ENCODE results near the gene CCT7.

The CCT7 gene

GRCh38 chr2:73227086-73227485, 7.0 kb upstream of the CCT7 start:
- no peaks in the 10 kb centered on the region for H3K4me1 ChIP-seq (ENCODE audit: control insufficient read depth, insufficient read depth, low read length)
- peaks cover 48% of the 10 kb centered on the region for H3K36me3 ChIP-seq (ENCODE audit: control insufficient read depth, insufficient read depth, low read length)
- no peak overlapping the region for H3K27ac ChIP-seq (ENCODE audit: low read depth, low read length)
- no peak overlapping the region for H3K4me3 ChIP-seq (ENCODE audit: low read depth, low read length)
- H3K9ac ChIP-seq (ENCODE audit: low read depth, low read length), result no peak overlapping the region
- no peaks in the 10 kb centered on the region for H3K9me3 ChIP-seq (ENCODE audit: control insufficient read depth, insufficient read depth, low read length)
- no peaks in the 10 kb centered on the region for H3K27me3 ChIP-seq (ENCODE audit: control insufficient read depth, insufficient read depth, low read length)

GRCh38 chr2:73228631-73229030, 5.5 kb upstream of the CCT7 start:
- Histone ChIP-seq H3K9ac (ENCODE audit: low read depth, low read length) (no peak overlapping the region), H3K36me3 (ENCODE audit: control insufficient read depth, insufficient read depth, low read length) (peaks cover 33% of the 10 kb centered on the region), H3K27me3 (ENCODE audit: control insufficient read depth, insufficient read depth, low read length) (no peaks in the 10 kb centered on the region), H3K9me3 (ENCODE audit: control insufficient read depth, insufficient read depth, low read length) (no peaks in the 10 kb centered on the region), H3K4me3 (ENCODE audit: low read depth, low read length) (no peak overlapping the region), H3K27ac (ENCODE audit: low read depth, low read length) (no peak overlapping the region), H3K4me1 (ENCODE audit: control insufficient read depth, insufficient read depth, low read length) (no peaks in the 10 kb centered on the region)

- Histone ChIP-seq H3K36me3 (ENCODE audit: control insufficient read depth, insufficient read depth, low read length) (peaks cover 12% of the 10 kb centered on the region; the same call in 1 of the 2 replicates), H3K9ac (ENCODE audit: low read depth, low read length) (no peak overlapping the region), H3K27ac (ENCODE audit: low read depth, low read length) (no peak overlapping the region)
Observed at GRCh38 chr2:73232403-73233153, 1.5 kb upstream of the CCT7 start.

GRCh38 chr2:73233154-73233931, 765 bp upstream of the CCT7 start, which contains the start of gene PRADC1:
TSS of gene PRADC1 (minus strand) at chr2:73233239. CDS start at chr2:73233160, 79 bp downstream.
- Histone ChIP-seq H3K36me3 (ENCODE audit: control insufficient read depth, insufficient read depth, low read length) (peaks cover 14% of the 10 kb centered on the region), H3K27me3 (ENCODE audit: control insufficient read depth, insufficient read depth, low read length) (no peaks in the 10 kb centered on the region), H3K4me1 (ENCODE audit: control insufficient read depth, insufficient read depth, low read length) (peaks cover 23% of the 10 kb centered on the region), H3K4me3 (ENCODE audit: low read depth, low read length) (peak within 1 kb of the TSS; percentile 94), H3K9ac (ENCODE audit: low read depth, low read length) (peak within 1 kb of the TSS; percentile 93), H3K27ac (ENCODE audit: low read depth, low read length) (peak within 1 kb of the TSS; percentile 88), H3K9me3 (ENCODE audit: control insufficient read depth, insufficient read depth, low read length) (no peaks in the 10 kb centered on the region)

More at GRCh38 chr2:73232403-73233153, 1.5 kb upstream of the CCT7 start:
- Histone ChIP-seq H3K4me3 (ENCODE audit: low read depth, low read length) (peak overlapping the region; percentile 63), H3K27me3 (ENCODE audit: control insufficient read depth, insufficient read depth, low read length) (no peaks in the 10 kb centered on the region), H3K9me3 (ENCODE audit: control insufficient read depth, insufficient read depth, low read length) (no peaks in the 10 kb centered on the region), H3K4me1 (ENCODE audit: control insufficient read depth, insufficient read depth, low read length) (peaks cover 17% of the 10 kb centered on the region)

- peaks cover 28% of the 10 kb centered on the region for H3K4me1 ChIP-seq (ENCODE audit: control insufficient read depth, insufficient read depth, low read length)
- no peaks in the 10 kb centered on the region for H3K27me3 ChIP-seq (ENCODE audit: control insufficient read depth, insufficient read depth, low read length)
- H3K9me3 ChIP-seq (ENCODE audit: control insufficient read depth, insufficient read depth, low read length), result no peaks in the 10 kb centered on the region
- peaks cover 36% of the 10 kb centered on the region for H3K36me3 ChIP-seq (ENCODE audit: control insufficient read depth, insufficient read depth, low read length)
- H3K4me3 ChIP-seq (ENCODE audit: low read depth, low read length), result peak overlapping the region; percentile 94
- H3K9ac ChIP-seq (ENCODE audit: low read depth, low read length), result peak overlapping the region; percentile 93
- no peak overlapping the region for H3K27ac ChIP-seq (ENCODE audit: low read depth, low read length)
Observed at GRCh38 chr2:73235315-73236028, 1.4 kb downstream of the CCT7 start.

GRCh38 chr2:73237168-73237567, 3.1 kb downstream of the CCT7 start:
- H3K27ac ChIP-seq (ENCODE audit: low read depth, low read length), result peak overlapping the region; percentile 91
- no peaks in the 10 kb centered on the region for H3K9me3 ChIP-seq (ENCODE audit: control insufficient read depth, insufficient read depth, low read length)
- H3K4me3 ChIP-seq (ENCODE audit: low read depth, low read length), result no peak overlapping the region
- peaks cover 46% of the 10 kb centered on the region for H3K36me3 ChIP-seq (ENCODE audit: control insufficient read depth, insufficient read depth, low read length)
- no peaks in the 10 kb centered on the region for H3K27me3 ChIP-seq (ENCODE audit: control insufficient read depth, insufficient read depth, low read length)
- H3K4me1 ChIP-seq (ENCODE audit: control insufficient read depth, insufficient read depth, low read length), result peaks cover 28% of the 10 kb centered on the region
- no peak overlapping the region for H3K9ac ChIP-seq (ENCODE audit: low read depth, low read length)

- peak overlapping the region; percentile 60 for H3K9ac ChIP-seq (ENCODE audit: low read depth, low read length)
- H3K4me3 ChIP-seq (ENCODE audit: low read depth, low read length), result 0 out of 2 replicates have a peak overlapping the region, but pooled peaks have one; percentile 36
Observed at GRCh38 chr2:73238149-73238548, 4.0 kb downstream of the CCT7 start.

GRCh38 chr2:73238976-73239375, 4.9 kb downstream of the CCT7 start:
- Histone ChIP-seq H3K4me1 (ENCODE audit: control insufficient read depth, insufficient read depth, low read length) (peaks cover 28% of the 10 kb centered on the region), H3K9me3 (ENCODE audit: control insufficient read depth, insufficient read depth, low read length) (no peaks in the 10 kb centered on the region), H3K4me3 (ENCODE audit: low read depth, low read length) (no peak overlapping the region), H3K36me3 (ENCODE audit: control insufficient read depth, insufficient read depth, low read length) (peaks cover 63% of the 10 kb centered on the region), H3K9ac (ENCODE audit: low read depth, low read length) (no peak overlapping the region), H3K27me3 (ENCODE audit: control insufficient read depth, insufficient read depth, low read length) (no peaks in the 10 kb centered on the region), H3K27ac (ENCODE audit: low read depth, low read length) (no peak overlapping the region)

More at GRCh38 chr2:73238149-73238548, 4.0 kb downstream of the CCT7 start:
- Histone ChIP-seq H3K27me3 (ENCODE audit: control insufficient read depth, insufficient read depth, low read length) (no peaks in the 10 kb centered on the region), H3K36me3 (ENCODE audit: control insufficient read depth, insufficient read depth, low read length) (peaks cover 54% of the 10 kb centered on the region), H3K4me1 (ENCODE audit: control insufficient read depth, insufficient read depth, low read length) (peaks cover 28% of the 10 kb centered on the region), H3K27ac (ENCODE audit: low read depth, low read length) (peak overlapping the region; percentile 91), H3K9me3 (ENCODE audit: control insufficient read depth, insufficient read depth, low read length) (no peaks in the 10 kb centered on the region)

- no peak overlapping the region for H3K4me3 ChIP-seq (ENCODE audit: low read depth, low read length)
- no peak overlapping the region for H3K27ac ChIP-seq (ENCODE audit: low read depth, low read length)
- H3K9me3 ChIP-seq (ENCODE audit: control insufficient read depth, insufficient read depth, low read length), result no peaks in the 10 kb centered on the region
- no peaks in the 10 kb centered on the region for H3K27me3 ChIP-seq (ENCODE audit: control insufficient read depth, insufficient read depth, low read length)
- peaks cover 28% of the 10 kb centered on the region for H3K4me1 ChIP-seq (ENCODE audit: control insufficient read depth, insufficient read depth, low read length)
- no peak overlapping the region for H3K9ac ChIP-seq (ENCODE audit: low read depth, low read length)
- peaks cover 71% of the 10 kb centered on the region for H3K36me3 ChIP-seq (ENCODE audit: control insufficient read depth, insufficient read depth, low read length)
Observed at GRCh38 chr2:73239776-73240175, 5.7 kb downstream of the CCT7 start.

- no peaks in the 10 kb centered on the region for H3K27me3 ChIP-seq (ENCODE audit: control insufficient read depth, insufficient read depth, low read length)
- no peak overlapping the region for H3K9ac ChIP-seq (ENCODE audit: low read depth, low read length)
- H3K27ac ChIP-seq (ENCODE audit: low read depth, low read length), result peak overlapping the region; percentile 43
- no peaks in the 10 kb centered on the region for H3K4me1 ChIP-seq (ENCODE audit: control insufficient read depth, insufficient read depth, low read length)
- no peaks in the 10 kb centered on the region for H3K9me3 ChIP-seq (ENCODE audit: control insufficient read depth, insufficient read depth, low read length)
- H3K4me3 ChIP-seq (ENCODE audit: low read depth, low read length), result no peak overlapping the region
- peaks cover 92% of the 10 kb centered on the region for H3K36me3 ChIP-seq (ENCODE audit: control insufficient read depth, insufficient read depth, low read length)
Observed at GRCh38 chr2:73243884-73244570, 9.9 kb downstream of the CCT7 start.
